Raji (cell line): ENCODE measurements around the gene CA10.

Experiments used
- POLR2A ChIP-seq: IDR thresholded peaks from 2 replicates; pipeline ENCODE4 v1.6.1; 2011; ENCODE audit warnings: low read depth, low read length, control low read depth; ENCODE audit not compliant: insufficient read depth

CA10 gene

DNA sequence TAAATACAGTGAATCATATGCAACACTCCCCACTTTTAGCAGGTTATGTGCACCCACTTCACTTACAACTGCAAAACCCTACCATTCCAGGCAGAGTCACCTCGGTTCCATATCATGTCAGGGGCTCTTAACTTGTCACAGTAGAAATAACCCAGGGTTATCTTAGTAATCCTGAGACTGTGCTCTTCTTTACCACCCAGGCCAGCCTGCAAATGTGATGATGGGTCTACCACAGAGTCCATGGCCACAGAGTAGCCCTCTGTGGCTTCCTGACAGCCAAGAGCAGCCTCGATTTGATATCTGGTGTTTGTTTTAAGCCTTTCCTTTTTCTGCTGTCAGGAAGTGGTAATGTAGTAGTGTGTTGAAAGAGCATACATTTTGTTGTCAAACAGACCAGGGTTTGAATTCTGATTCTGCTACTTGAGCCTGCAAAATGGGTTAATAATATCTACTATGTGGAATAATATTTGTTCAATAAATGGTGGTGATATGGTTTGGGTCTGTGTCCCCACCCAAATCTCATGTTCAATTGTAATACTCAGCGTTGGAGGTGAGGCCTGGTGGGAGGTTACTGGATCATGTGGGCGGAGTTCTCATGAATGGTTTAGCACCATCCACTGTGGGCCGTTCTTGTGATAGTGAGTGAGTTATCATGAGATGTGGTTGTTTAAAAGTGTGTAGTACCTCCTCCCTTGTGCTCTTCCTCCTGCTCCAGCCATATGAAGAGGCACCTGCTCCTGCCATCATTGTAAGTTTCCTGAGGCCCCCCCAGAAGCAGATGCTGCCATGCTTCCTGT lies 481.6 kb downstream of the CA10 start:
- no peak for TF ChIP-seq POLR2A

DNA sequence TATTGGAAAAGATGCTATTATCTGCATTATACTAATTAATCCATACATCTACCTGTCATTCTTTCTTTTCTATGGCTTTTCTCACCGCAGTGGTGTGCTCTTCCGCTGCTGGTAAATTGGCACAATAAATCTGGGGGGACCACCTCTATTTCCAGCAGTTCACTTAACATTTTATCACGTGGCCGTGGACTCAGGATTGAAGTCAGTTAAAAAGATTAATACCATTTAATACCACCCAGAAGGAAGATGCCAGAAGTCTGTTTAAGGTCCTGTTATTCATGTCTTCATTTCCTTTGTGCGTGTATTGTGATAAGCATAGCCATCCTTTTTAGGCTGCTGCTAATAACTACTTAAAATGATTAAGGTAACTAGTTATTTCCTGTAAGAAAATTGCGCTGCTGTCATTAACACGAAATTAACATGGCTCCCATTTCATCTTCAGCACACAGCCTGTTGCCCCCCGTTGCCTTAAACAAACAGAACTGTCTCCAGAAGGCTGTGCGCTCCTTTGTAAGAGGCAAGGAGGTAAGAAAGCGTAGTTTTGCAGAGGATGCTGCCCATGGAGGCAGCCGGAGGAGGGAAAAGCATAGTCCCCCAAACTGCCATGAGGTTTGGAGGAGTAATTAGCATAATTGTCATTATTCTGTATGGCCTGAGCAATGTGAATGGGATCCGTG lies 483.8 kb downstream of the CA10 start:
- no peak for TF ChIP-seq POLR2A

GRCh38 chr17:51673070-51673469 lies 485.4 kb downstream of the CA10 start:
- no peak for TF ChIP-seq POLR2A

- TF ChIP-seq POLR2A, result no peak
These were observed 486.4 kb downstream of the CA10 start for GRCh38 chr17:51672065-51672464.

DNA sequence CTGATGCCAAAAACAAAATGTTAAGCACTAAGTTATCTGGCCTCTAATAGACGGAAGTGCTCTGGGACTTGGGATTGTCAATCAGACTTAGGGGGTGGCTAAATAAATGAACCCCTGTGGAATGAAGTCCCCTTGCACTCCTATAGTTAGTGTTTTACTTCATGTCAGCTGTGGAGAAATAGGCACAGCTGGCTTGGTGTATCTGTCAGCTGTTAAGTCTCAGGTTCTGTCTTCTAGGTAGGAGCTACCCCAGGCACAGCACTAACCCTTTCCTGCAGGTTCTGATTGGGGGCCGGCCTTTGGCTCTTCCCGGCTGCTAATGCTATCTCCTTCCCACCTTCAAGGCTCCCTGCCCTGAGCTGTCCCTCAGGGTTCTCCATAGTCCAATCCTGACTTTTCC lies 487.6 kb downstream of the CA10 start:
- TF ChIP-seq POLR2A, result no peak

GRCh38 chr17:51668963-51669246 lies 489.6 kb downstream of the CA10 start:
- no peak for TF ChIP-seq POLR2A

DNA sequence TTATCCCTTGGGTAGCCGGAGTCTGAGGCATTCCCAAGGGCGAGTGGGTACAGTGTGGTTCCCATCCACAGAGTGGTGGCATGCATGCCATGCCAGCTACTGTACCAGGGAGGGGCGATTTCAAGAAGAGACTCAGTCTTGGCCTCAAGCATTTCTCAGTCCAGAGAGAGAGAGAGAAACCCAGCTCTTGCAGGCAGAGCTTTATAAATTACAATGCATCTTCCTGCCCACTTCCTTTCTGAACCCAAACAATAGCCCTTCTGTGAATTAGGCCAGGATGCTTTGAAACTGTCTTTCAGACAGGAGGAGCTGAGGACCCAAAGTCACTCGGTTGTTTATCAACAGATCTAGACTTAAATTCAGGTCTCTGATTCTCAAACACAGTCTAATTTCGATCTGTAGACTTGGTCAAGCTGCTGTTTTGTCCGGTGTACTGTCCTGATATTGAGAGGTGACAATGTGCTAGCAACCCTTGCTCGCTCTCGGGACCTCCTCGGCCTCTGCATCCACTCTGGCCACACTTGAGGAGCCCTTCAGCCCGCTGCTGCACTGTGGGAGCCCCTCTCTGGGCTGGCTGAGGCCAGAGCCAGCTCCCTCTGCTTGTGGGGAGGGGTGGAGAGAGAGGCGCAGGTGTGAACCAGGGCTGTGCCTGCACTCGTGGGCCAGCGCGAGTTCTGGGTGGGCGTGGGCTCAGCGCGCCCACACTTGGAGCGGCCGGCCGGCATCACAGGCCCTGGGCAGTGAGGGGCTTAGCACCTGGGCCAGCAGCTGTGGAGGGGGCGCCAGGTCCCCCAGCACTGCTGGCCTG lies 490.2 kb downstream of the CA10 start:
- TF ChIP-seq POLR2A, result no peak

DNA sequence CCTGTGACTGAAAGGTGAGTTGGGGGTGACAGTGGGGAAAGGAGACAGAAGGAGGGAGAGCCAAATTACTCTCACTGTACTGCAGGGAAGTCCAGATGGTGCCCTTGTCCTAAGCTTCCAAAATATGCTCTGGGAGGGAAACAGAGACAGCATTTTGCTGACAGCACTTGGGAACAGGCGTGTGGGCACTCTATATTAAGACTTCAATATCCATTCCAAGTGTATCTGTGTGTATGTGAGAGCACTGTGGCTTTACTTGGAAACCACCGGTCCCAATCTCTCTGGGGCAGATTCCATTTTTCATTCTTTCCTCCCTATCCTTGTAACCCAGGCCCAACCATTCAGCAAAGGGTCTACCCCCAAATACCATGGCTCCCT lies 490.8 kb downstream of the CA10 start:
- TF ChIP-seq POLR2A, result no peak

DNA sequence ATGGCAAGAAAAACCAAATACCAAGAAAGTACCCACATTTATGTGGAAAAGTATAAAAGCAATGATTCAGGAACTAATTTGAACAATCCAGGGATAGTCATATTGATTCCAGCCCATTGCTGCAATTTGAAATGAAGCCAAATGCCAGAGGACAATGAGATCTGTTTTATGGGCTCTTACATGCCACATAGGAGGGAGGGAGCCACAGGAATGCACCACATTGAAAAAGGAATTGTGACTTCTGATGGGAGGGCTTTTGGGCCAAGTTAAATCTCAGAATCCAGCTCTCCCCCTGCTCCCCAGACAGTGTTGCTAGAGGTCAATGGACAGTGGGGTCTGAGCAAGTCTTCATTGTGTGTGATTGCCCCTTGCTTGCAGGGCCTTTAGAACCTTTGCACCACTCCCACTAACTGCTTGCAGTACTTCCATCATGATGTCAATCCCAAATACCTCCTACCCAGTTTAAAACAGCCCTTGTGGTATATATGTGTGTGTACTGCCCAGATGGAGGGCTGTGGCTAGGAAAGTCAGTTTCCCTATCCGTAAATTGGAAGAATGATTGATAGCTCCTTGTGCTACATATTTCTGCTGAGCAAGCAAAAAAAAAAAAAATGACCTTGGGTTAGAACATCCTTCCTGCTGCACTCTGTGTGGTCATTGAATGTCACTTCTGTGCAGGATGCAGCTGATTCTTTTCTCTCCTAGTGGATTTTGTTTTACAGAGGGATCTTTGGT lies 491.4 kb downstream of the CA10 start:
- TF ChIP-seq POLR2A, result no peak

DNA sequence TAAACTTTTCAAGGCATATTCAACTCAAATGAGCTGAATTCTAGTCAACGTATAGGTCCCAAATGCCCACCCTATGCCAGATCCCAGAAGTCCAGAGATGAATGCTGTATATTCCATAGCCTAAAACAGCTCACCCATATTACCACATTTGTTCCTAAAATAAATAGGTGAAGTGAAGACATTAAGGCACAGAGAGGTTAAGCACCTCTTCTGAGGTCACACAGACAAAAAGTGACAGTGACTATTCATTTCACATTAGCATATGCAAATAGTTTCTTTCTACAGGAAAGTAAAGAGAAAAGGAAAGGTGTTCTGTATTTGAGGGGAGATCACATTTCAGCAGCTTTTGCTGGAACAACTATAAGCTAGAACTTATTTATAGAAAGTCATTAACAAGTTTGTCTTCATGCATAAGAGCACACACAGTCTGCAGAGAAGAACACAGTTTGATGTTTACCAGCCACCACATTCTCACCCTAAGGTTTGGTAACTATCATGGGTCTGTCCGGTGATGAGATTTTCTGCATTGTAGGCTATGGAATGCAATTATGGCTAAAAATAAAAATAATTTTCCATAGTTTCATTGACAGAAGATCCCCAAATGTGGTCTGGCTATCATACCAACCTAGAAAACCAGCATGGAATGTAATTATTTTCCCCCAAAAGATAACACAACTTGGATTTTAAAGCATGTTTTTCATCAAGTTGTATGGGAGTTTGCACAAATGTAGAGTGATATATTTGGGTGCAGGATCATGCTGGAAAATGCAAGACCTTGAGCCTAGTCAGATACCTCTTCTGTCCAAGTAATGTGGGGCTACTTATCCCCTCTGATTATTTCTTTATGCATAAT lies 496.1 kb downstream of the CA10 start:
- no peak for TF ChIP-seq POLR2A

GRCh38 chr17:51661403-51661802 lies 497.1 kb downstream of the CA10 start:
- TF ChIP-seq POLR2A, result no peak

- no peak for TF ChIP-seq POLR2A
These were observed 498.2 kb downstream of the CA10 start for GRCh38 chr17:51660266-51660665.

GRCh38 chr17:51657224-51657623 lies 501.3 kb downstream of the CA10 start:
- TF ChIP-seq POLR2A, result no peak

- no peak for TF ChIP-seq POLR2A
These were observed 504.6 kb downstream of the CA10 start for GRCh38 chr17:51653878-51654277.

DNA sequence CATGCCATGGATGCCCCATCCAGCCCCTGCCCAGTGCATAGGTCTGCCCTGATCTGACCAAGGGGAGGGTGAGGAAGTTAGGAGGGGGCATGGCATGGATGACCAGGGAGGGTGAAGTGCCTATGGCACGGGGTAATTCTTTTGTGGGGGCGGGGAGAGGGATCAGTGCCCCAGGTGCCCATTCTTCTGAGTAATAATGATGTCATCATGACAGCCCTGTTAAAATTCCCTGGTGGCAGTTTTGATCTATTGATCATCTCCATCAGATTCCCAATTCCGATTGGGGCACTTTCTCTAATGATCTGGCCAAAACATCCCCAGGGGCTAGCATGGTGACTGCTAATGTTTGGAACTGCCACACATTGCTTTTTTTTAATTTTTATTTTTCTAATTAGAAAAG lies 506.0 kb downstream of the CA10 start:
- no peak for TF ChIP-seq POLR2A
